ENCODE data around the gene GABPB2.

DNA sequence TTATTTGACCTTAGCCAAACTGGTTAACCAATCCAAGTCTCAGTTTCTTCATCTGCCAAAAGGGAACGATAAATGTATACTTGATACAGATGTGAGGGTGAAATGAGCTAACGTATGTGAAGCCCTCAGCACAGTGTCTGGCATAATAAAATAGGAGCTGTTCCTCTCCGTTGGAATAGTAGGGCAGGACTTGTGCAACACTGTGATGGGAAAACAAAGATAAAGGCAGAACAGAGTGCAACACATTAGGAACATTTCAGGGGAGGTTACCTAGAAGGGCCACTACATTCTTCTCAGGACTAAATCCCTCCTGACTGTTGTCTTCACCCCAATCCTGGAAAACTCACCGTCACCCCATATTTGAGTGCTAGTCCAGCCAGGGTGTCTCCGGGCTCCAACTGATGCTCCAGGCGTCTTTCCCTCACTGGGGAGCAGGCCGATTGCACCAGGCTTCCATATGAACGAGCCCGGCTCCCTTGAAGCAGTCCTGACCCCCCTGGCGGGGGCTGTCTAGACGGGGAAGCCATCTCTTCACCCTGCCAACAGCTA is 94.2 kb downstream of the GABPB2 start:
- no peak for TF ChIP-seq SP2 (tag by site-specific recombination; IDR thresholded peaks at IDR 0.05)
- TF ChIP-seq, protein P1, sequence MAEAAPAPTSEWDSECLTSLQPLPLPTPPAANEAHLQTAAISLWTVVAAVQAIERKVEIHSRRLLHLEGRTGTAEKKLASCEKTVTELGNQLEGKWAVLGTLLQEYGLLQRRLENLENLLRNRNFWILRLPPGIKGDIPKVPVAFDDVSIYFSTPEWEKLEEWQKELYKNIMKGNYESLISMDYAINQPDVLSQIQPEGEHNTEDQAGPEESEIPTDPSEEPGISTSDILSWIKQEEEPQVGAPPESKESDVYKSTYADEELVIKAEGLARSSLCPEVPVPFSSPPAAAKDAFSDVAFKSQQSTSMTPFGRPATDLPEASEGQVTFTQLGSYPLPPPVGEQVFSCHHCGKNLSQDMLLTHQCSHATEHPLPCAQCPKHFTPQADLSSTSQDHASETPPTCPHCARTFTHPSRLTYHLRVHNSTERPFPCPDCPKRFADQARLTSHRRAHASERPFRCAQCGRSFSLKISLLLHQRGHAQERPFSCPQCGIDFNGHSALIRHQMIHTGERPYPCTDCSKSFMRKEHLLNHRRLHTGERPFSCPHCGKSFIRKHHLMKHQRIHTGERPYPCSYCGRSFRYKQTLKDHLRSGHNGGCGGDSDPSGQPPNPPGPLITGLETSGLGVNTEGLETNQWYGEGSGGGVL (tag by site-specific recombination; IDR thresholded peaks at IDR 0.05), result no peak
- TF ChIP-seq, protein P2, sequence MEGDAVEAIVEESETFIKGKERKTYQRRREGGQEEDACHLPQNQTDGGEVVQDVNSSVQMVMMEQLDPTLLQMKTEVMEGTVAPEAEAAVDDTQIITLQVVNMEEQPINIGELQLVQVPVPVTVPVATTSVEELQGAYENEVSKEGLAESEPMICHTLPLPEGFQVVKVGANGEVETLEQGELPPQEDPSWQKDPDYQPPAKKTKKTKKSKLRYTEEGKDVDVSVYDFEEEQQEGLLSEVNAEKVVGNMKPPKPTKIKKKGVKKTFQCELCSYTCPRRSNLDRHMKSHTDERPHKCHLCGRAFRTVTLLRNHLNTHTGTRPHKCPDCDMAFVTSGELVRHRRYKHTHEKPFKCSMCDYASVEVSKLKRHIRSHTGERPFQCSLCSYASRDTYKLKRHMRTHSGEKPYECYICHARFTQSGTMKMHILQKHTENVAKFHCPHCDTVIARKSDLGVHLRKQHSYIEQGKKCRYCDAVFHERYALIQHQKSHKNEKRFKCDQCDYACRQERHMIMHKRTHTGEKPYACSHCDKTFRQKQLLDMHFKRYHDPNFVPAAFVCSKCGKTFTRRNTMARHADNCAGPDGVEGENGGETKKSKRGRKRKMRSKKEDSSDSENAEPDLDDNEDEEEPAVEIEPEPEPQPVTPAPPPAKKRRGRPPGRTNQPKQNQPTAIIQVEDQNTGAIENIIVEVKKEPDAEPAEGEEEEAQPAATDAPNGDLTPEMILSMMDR (tag by site-specific recombination; IDR thresholded peaks at IDR 0.05), result no peak
- TF ChIP-seq ZNF223 (tag by site-specific recombination; IDR thresholded peaks at IDR 0.05), result no peak
- TF ChIP-seq, protein P3, sequence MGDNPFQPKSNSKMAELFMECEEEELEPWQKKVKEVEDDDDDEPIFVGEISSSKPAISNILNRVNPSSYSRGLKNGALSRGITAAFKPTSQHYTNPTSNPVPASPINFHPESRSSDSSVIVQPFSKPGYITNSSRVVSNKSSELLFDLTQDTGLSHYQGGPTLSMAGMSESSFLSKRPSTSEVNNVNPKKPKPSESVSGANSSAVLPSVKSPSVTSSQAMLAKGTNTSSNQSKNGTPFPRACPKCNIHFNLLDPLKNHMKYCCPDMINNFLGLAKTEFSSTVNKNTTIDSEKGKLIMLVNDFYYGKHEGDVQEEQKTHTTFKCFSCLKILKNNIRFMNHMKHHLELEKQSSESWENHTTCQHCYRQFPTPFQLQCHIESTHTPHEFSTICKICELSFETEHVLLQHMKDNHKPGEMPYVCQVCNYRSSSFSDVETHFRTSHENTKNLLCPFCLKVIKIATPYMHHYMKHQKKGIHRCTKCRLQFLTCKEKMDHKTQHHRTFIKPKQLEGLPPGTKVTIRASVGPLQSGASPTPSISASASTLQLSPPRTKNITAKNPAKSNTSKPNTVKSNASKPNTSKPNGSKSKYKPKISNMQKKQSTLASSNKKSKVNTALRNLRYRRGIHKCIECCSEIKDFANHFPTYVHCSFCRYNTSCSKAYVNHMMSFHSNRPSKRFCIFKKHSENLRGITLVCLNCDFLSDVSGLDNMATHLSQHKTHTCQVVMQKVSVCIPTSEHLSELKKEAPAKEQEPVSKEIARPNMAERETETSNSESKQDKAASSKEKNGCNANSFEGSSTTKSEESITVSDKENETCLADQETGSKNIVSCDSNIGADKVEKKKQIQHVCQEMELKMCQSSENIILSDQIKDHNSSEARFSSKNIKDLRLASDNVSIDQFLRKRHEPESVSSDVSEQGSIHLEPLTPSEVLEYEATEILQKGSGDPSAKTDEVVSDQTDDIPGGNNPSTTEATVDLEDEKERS (tag by site-specific recombination; IDR thresholded peaks at IDR 0.05), result no peak

All from HEK293 (cell line).